Endothelial cell of umbilical vein (primary cell): Measurements from ENCODE around the gene PLXDC1.

Experiments
- EZH2 ChIP-seq: IDR thresholded peaks from 2 replicates; pipeline ENCODE4 v1.6.1; 2012; ENCODE audit warnings: borderline replicate concordance, low read depth, mild to moderate bottlenecking, moderate library complexity, low read length, inconsistent platforms; ENCODE audit not compliant: severe bottlenecking
- FOS ChIP-seq: IDR thresholded peaks from 2 replicates; pipeline ENCODE4 v1.6.1; 2011; ENCODE audit warnings: mild to moderate bottlenecking, low read length, moderate library complexity, borderline replicate concordance; ENCODE audit not compliant: insufficient read depth
- GATA2 ChIP-seq: IDR thresholded peaks from 2 replicates; pipeline ENCODE4 v1.7.0; 2011; ENCODE audit warnings: low read depth, mild to moderate bottlenecking, moderate library complexity, mixed read lengths, low read length; ENCODE audit not compliant: insufficient read length, insufficient read depth
- JUN ChIP-seq: IDR thresholded peaks from 2 replicates; pipeline ENCODE4 v1.6.1; 2011; ENCODE audit warnings: borderline replicate concordance, low read depth; ENCODE audit not compliant: insufficient read length, insufficient read depth
- MYC ChIP-seq: IDR thresholded peaks from one replicate; pipeline ENCODE4 v1.6.1; 2011; ENCODE audit warnings: mild to moderate bottlenecking, low read depth, low read length
- POLR2A ChIP-seq: IDR thresholded peaks from 2 replicates; pipeline ENCODE4 v1.6.1; 2012; ENCODE audit warnings: low read depth, mild to moderate bottlenecking, control low read depth, low read length
- POLR2AphosphoS5 ChIP-seq: IDR thresholded peaks from 2 replicates; pipeline ENCODE4 v1.6.1; 2012; ENCODE audit warnings: low read depth, mild to moderate bottlenecking, control low read depth, low read length, moderate library complexity; ENCODE audit not compliant: insufficient read depth
- TF ChIP-seq, protein P1 (sequence below), 2 donors: IDR thresholded peaks; 1 replicate in 1 of 2; 2 replicates in 1 of 2; pipeline ENCODE4 v1.5.1; 2011; ENCODE audit warnings: low read length in 2 of 2, mild to moderate bottlenecking in 2 of 2, moderate library complexity in 2 of 2, control low read depth in 1 of 2, inconsistent platforms in 1 of 2, low read depth in 1 of 2; ENCODE audit not compliant: insufficient read depth in 1 of 2; ENCODE audit errors: extremely low read depth in 1 of 2
- TF ChIP-seq, protein P2 (sequence below): IDR thresholded peaks from 2 replicates; pipeline ENCODE4 v1.6.1; 2011; ENCODE audit not compliant: insufficient read depth, insufficient read length

DNA sequence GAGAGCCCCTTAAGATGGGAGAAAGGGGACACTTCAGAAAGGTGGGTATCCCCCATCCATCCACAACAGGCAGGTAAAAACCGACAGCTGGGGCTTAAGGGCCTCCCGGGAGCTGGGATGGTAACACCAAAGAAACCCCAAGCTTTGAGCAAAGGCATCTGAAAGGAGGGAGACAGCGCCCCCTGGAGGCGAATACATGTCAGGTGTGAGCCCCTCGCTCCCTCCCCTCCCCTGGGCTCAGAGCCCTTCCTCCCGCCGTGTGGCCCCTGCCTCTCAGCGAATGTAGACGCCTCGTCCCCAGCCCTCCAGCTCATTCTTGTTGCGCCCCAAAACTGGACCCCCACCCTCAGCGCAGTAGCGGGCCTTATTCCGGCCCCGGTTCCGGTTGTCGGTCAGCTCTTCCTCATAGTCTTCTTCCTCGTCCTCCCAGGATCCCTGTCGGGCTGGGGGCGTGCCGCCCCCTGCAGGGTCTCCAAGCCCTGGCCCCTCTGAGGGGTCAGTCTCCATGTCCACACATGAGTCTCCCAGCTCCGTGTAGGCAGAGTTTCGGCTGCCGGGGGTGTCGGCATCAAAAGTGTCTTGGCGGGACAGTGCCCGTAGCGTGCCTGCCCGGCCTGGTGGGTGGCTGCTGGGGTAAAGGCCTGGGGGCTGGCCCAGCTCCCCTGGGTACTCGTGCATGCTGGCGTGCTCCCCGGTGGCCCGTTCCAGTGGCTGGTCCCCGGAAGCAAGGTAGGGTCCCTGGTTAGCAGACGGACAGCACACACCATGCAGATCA is 23.7 kb upstream of the PLXDC1 start:
- TF ChIP-seq FOS (no peak), POLR2AphosphoS5 (no peak), GATA2 (no peak), EZH2 (no peak), JUN (no peak), POLR2A (no peak), MYC (no peak)
- TF ChIP-seq, protein P1, sequence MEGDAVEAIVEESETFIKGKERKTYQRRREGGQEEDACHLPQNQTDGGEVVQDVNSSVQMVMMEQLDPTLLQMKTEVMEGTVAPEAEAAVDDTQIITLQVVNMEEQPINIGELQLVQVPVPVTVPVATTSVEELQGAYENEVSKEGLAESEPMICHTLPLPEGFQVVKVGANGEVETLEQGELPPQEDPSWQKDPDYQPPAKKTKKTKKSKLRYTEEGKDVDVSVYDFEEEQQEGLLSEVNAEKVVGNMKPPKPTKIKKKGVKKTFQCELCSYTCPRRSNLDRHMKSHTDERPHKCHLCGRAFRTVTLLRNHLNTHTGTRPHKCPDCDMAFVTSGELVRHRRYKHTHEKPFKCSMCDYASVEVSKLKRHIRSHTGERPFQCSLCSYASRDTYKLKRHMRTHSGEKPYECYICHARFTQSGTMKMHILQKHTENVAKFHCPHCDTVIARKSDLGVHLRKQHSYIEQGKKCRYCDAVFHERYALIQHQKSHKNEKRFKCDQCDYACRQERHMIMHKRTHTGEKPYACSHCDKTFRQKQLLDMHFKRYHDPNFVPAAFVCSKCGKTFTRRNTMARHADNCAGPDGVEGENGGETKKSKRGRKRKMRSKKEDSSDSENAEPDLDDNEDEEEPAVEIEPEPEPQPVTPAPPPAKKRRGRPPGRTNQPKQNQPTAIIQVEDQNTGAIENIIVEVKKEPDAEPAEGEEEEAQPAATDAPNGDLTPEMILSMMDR (IDR thresholded peaks at IDR 0.05; ENCODE audit: extremely low read depth in 1 of 2, insufficient read depth in 1 of 2, low read depth in 1 of 2, low read length in 2 of 2): peak; percentile 67 to 91
- TF ChIP-seq, protein P2, sequence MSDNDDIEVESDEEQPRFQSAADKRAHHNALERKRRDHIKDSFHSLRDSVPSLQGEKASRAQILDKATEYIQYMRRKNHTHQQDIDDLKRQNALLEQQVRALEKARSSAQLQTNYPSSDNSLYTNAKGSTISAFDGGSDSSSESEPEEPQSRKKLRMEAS: no peak
